Natural killer cell treated with Interleukin-12 subunit alpha and Interleukin-12 subunit beta and Interleukin-15 and Interleukin-18, amount 100 ng/mL, for 72 hours (primary cell): Measurements from ENCODE around the gene MON1A. TPM values are rescaled to one million over a fixed set of nuclear protein-coding genes. Genes with fewer than 3 reads are reported as not detected.
A peak's percentile ranks its signal among the peaks of the same experiment; 100 is the strongest.

Source experiments
- ATAC-seq, 2 donors: fragments of 150-1000 bp; cut with Tn5 transposase in 1 of 2; sonication (Bioruptor Pico), chemical (Tn5 transposase) in 1 of 2; 2 replicates each; pipeline ENCODE4 v1.10.0; 2021
- DNase-seq: peaks from one replicate; pipeline ENCODE4 v3.0.0; 2022; ENCODE audit warnings: low spot score
- H3K27ac Mint-ChIP-seq, 2 donors: 1 replicate in 1 of 2; 2 replicates in 1 of 2; pipeline ENCODE4 v1.8.0; 2022; ENCODE audit warnings: mixed read lengths in 2 of 2, mild to moderate bottlenecking in 1 of 2, moderate library complexity in 1 of 2
- H3K27me3 Mint-ChIP-seq, 2 donors: 1 replicate in 1 of 2; 2 replicates in 1 of 2; pipeline ENCODE4 v1.8.0; 2022; ENCODE audit warnings: mixed read lengths in 2 of 2
- H3K36me3 Mint-ChIP-seq: one replicate; pipeline ENCODE4 v1.8.0; 2022; ENCODE audit warnings: mixed read lengths
- H3K4me1 Mint-ChIP-seq, 2 donors: 1 replicate in 1 of 2; 2 replicates in 1 of 2; pipeline ENCODE4 v1.8.0; 2022; ENCODE audit warnings: low read depth in 2 of 2, mixed read lengths in 2 of 2, mild to moderate bottlenecking in 1 of 2
- H3K4me3 Mint-ChIP-seq: one replicate; pipeline ENCODE4 v1.8.0; 2022; ENCODE audit warnings: mixed read lengths
- H3K9me3 Mint-ChIP-seq: 2 replicates; pipeline ENCODE4 v1.8.0; 2022; ENCODE audit warnings: mixed read lengths
- total RNA-seq, 2 donors: library from RNA; stranded (reverse); gene quantifications; one replicate each; pipeline ENCODE4 v1.2.3, GENCODE V29; 2022

Gene MON1A
- total RNA-seq, 2 donors from 2014 or later = 11.3 to 18.7 TPM

GRCh38 chr3:49867871-49868321, 61.7 kb downstream of the MON1A start:
- Mint-ChIP-seq H3K27me3 (peaks cover 27 to 32% of the 10 kb centered on the region in 2 donors), H3K4me3 (no peak overlapping the region), H3K4me1 (peaks cover 0 to 2% of the 10 kb centered on the region in 2 donors), H3K27ac (no peak overlapping the region), H3K36me3 (no peaks in the 10 kb centered on the region), H3K9me3 (no peaks in the 10 kb centered on the region)
- ATAC-seq (no peak), DNase-seq (no peak)

DNA sequence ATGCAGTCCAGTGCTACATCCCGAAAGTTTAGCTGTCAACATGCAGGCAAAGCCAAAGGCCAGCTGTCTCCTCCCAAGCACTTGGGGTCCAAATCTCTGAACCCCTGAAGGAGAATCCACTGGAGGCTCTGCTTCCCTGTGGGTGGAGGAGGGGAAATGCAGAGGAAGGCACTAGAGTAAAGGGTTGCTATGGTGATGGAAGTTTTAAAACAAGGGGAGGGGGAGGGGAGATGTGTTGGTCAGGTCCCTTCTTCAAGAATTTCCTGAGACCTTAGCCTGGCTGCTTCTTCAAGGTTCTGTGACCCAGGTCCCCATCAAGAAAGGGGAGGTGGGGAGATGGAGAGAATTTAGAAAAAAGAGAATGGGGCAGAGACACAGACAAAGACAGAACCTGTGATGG, 62.2 kb downstream of the MON1A start:
- DNase-seq = no peak
- peaks cover 0 to 2% of the 10 kb centered on the region in 2 donors for H3K4me1 Mint-ChIP-seq
- H3K36me3 Mint-ChIP-seq = no peaks in the 10 kb centered on the region
- H3K27ac Mint-ChIP-seq = no peak overlapping the region
- H3K27me3 Mint-ChIP-seq = peaks cover 30 to 32% of the 10 kb centered on the region in 2 donors
- H3K4me3 Mint-ChIP-seq = no peak overlapping the region
- ATAC-seq = no peak
- no peaks in the 10 kb centered on the region for H3K9me3 Mint-ChIP-seq

DNA sequence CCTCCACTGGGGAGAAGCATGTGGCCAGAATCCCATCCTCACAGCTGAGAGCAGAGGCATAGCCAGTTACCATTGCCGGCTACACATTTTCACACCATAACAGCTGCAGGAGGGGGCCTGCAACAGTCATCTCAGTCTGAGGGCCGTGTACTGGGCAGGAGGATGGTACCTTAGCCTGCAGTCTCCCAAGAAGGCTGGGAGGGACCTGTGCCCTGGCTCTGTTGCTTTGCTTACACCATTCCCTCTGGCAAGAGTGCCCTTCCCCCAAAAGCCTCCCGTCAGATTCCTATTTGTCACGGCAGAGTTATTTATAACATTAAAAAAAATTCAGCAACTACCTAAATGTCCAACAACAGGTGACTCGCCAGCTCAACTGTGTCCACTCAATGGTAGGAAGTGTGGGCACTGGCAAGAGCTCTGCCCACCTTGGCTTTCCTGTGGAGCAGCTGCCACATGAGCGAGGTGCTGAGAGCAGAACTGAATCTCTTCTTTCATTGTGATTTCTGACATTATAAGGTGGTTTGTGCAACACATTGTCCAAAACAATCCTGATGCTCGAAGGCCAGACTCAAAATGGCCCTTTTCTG, 64.3 kb downstream of the MON1A start:
- no peak overlapping the region for H3K4me3 Mint-ChIP-seq

GRCh38 chr3:49864505-49864904, 65.1 kb downstream of the MON1A start:
- no peak for DNase-seq
- Mint-ChIP-seq H3K4me1 (no peaks in the 10 kb centered on the region), H3K9me3 (no peaks in the 10 kb centered on the region), H3K36me3 (no peaks in the 10 kb centered on the region), H3K27me3 (peaks cover 23 to 24% of the 10 kb centered on the region in 2 donors), H3K4me3 (no peak overlapping the region), H3K27ac (no peak overlapping the region)
- ATAC-seq = no peak

More for the DNA sequence above, 64.3 kb downstream of the MON1A start:
- no peak overlapping the region for H3K27ac Mint-ChIP-seq
- DNase-seq (no peak), ATAC-seq (no peak)
- H3K27me3 Mint-ChIP-seq = peaks cover 23 to 24% of the 10 kb centered on the region in 2 donors
- no peaks in the 10 kb centered on the region for H3K36me3 Mint-ChIP-seq
- H3K9me3 Mint-ChIP-seq = no peaks in the 10 kb centered on the region
- no peaks in the 10 kb centered on the region for H3K4me1 Mint-ChIP-seq

GRCh38 chr3:49859576-49860305, 69.9 kb downstream of the MON1A start:
- no peaks in the 10 kb centered on the region for H3K9me3 Mint-ChIP-seq
- no peak overlapping the region for H3K4me3 Mint-ChIP-seq
- DNase-seq = peak; percentile 37
- H3K4me1 Mint-ChIP-seq = peaks cover 6 to 13% of the 10 kb centered on the region in 2 donors
- ATAC-seq = no peak
- H3K36me3 Mint-ChIP-seq = no peaks in the 10 kb centered on the region
- H3K27me3 Mint-ChIP-seq = peaks cover 7 to 8% of the 10 kb centered on the region in 2 donors
- no peak overlapping the region for H3K27ac Mint-ChIP-seq

Other genes with a start within 250 kb of the MON1A start
- 1 to 10 TPM; 4.2 to 6.8 TPM for gene MST1, start 240.3 kb downstream of the MON1A start, total RNA-seq
- gene RNF123, start 240.3 kb downstream of the MON1A start, total RNA-seq = 10 to 100 TPM; 45.6 to 67.9 TPM
- 1 to 10 TPM; 1.0 to 2.0 TPM for gene AMIGO3, start 210.1 kb downstream of the MON1A start, total RNA-seq
- 100 to 1,000 TPM in 1 of 2 donors, 10 to 100 TPM in 1; 83.5 to 110 TPM for gene GMPPB, start 205.9 kb downstream of the MON1A start, total RNA-seq
- 10 to 100 TPM; 53.4 to 56.7 TPM for gene IP6K1, start 143.3 kb downstream of the MON1A start, total RNA-seq
- gene CDHR4, start 129.9 kb downstream of the MON1A start, total RNA-seq = not detected
- gene INKA1, start 126.5 kb downstream of the MON1A start, total RNA-seq = under 1 TPM in 1 of 2 donors, not detected in 1; 0.64 TPM
- gene UBA7, start 115.9 kb downstream of the MON1A start, total RNA-seq = 100 to 1,000 TPM in 1 of 2 donors, 10 to 100 TPM in 1; 89.5 to 105 TPM
- gene TRAIP, start 73.2 kb downstream of the MON1A start, total RNA-seq = 10 to 100 TPM; 14.0 to 44.0 TPM
- gene CAMKV, start 59.9 kb downstream of the MON1A start, total RNA-seq = not detected
- 1 to 10 TPM in 1 of 2 donors, under 1 TPM in 1; 0.50 to 2.6 TPM for gene MST1R, start 25.9 kb downstream of the MON1A start, total RNA-seq
- 100 to 1,000 TPM in 1 of 2 donors, 10 to 100 TPM in 1; 96.6 to 149 TPM for gene RBM6, start 10.3 kb upstream of the MON1A start, total RNA-seq
- gene RBM5, start 159.1 kb upstream of the MON1A start, total RNA-seq = 100 to 1,000 TPM; 198 to 270 TPM
- gene SEMA3F, start 225.5 kb upstream of the MON1A start, total RNA-seq = under 1 TPM; 0.12 to 0.81 TPM